Measurements from ENCODE around the gene OR14A16. TPM values are rescaled to one million over a fixed set of nuclear protein-coding genes. Genes with fewer than 3 reads are reported as not detected.

Gene OR14A16, protein sequence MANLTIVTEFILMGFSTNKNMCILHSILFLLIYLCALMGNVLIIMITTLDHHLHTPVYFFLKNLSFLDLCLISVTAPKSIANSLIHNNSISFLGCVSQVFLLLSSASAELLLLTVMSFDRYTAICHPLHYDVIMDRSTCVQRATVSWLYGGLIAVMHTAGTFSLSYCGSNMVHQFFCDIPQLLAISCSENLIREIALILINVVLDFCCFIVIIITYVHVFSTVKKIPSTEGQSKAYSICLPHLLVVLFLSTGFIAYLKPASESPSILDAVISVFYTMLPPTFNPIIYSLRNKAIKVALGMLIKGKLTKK
- total RNA-seq (2022) (not detected in 2 replicates), Bru-seq, nascent RNA (not detected), BruChase-seq, experiment 1, labeled RNA remaining after a 2-hour chase (not detected), BruChase-seq, experiment 2, labeled RNA remaining after a 6-hour chase (not detected)
- long read RNA-seq: 0 reads

DNA sequence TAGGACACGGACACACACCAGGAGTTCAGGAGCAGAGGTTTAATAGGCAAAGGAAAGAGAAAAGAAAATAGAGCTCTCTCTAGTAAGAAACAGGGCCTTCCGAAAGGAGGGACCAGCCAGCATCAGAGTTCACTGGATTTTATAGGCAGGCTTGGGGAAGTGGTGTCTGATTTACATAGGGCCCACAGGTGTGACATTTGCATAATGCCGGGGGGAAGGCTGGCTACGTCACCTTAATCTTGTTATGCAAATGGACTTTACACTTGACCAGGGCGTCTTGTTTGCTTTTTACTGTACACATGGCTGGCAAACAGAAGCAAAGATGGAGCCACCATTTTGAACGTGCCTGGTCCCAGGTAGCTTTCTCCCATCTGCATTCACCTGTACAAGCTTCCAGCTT, at the start of gene OR14A16:
OR14A16 (minus strand) TSS at position 97 of the 400 bp plus-strand sequence. CDS start 8,390 bp downstream, outside the sequence.
- no peaks in the 10 kb centered on the region for H3K27me3 ChIP-seq (replicated peaks; ENCODE audit: control insufficient read depth, insufficient read depth, low read length)
- BruUV-seq (replicated peaks): no TSS peak
- no peak within 1 kb of the TSS for H3K4me3 Mint-ChIP-seq (ENCODE audit: unreplicated experiment)
- H3K4me1 Mint-ChIP-seq (ENCODE audit: low read depth, unreplicated experiment): no peaks in the 10 kb centered on the region
- ChIA-PET CTCF (no interaction called here), POLR2A (no interaction called here)
- H3K27me3 Mint-ChIP-seq (ENCODE audit: insufficient read depth, unreplicated experiment): no peaks in the 10 kb centered on the region
- no peaks in the 10 kb centered on the region for H3K9me3 Mint-ChIP-seq (ENCODE audit: unreplicated experiment)
- no peaks in the 10 kb centered on the region for H3K36me3 Mint-ChIP-seq (ENCODE audit: insufficient read depth, unreplicated experiment)
- TF ChIP-seq, protein P1, sequence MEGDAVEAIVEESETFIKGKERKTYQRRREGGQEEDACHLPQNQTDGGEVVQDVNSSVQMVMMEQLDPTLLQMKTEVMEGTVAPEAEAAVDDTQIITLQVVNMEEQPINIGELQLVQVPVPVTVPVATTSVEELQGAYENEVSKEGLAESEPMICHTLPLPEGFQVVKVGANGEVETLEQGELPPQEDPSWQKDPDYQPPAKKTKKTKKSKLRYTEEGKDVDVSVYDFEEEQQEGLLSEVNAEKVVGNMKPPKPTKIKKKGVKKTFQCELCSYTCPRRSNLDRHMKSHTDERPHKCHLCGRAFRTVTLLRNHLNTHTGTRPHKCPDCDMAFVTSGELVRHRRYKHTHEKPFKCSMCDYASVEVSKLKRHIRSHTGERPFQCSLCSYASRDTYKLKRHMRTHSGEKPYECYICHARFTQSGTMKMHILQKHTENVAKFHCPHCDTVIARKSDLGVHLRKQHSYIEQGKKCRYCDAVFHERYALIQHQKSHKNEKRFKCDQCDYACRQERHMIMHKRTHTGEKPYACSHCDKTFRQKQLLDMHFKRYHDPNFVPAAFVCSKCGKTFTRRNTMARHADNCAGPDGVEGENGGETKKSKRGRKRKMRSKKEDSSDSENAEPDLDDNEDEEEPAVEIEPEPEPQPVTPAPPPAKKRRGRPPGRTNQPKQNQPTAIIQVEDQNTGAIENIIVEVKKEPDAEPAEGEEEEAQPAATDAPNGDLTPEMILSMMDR (IDR thresholded peaks at IDR 0.05; ENCODE audit: insufficient read depth in 1 of 2, low read depth in 1 of 2, low read length in 1 of 2, severe bottlenecking in 1 of 2, unreplicated experiment in 1 of 2): no peak
- DNase-seq: no peak
- intact Hi-C loops (cut with micrococcal nuclease; ENCODE audit: unreplicated experiment): no loop called here
- no peaks in the 10 kb centered on the region for H3K9me3 ChIP-seq
- no peak within 1 kb of the TSS for H3K27ac Mint-ChIP-seq (ENCODE audit: unreplicated experiment)
- no peak within 1 kb of the TSS for H3K4me3 ChIP-seq (ENCODE audit: low read depth, low read length)
- no peaks in the 10 kb centered on the region for H3K36me3 ChIP-seq (ENCODE audit: control insufficient read depth, insufficient read depth, low read length)
- no peaks in the 10 kb centered on the region for H3K4me1 ChIP-seq

DNA sequence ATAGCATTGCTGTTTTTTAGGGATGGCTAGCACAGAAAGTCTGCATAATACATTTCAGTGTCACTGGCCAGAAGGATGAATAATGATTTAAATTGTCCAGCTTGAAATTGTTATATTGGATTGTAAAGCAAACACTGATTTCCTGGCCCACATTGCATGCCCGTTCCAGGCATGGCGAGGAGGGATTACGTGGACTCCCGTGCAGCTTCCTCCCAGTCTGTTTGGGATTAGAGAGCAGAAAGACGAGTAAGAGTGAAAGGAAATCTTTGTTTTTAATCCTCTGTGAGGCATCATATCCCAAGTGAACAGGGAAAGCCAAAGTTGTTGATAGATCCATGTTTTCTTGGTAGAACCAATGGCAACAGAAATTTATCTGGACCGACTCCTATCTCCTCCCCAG, 41.5 kb upstream of the OR14A16 start:
- ChIA-PET CTCF (no interaction called here), POLR2A (no interaction called here)
- no peaks in the 10 kb centered on the region for H3K36me3 ChIP-seq (ENCODE audit: control insufficient read depth, insufficient read depth, low read length)
- Mint-ChIP-seq H3K36me3 (ENCODE audit: insufficient read depth, unreplicated experiment) (no peaks in the 10 kb centered on the region), H3K27ac (ENCODE audit: unreplicated experiment) (no peak overlapping the region), H3K27me3 (ENCODE audit: insufficient read depth, unreplicated experiment) (peaks cover 6% of the 10 kb centered on the region), H3K9me3 (ENCODE audit: unreplicated experiment) (peaks cover 9% of the 10 kb centered on the region), H3K4me3 (ENCODE audit: unreplicated experiment) (no peak overlapping the region), H3K4me1 (ENCODE audit: low read depth, unreplicated experiment) (no peaks in the 10 kb centered on the region)
- TF ChIP-seq, protein P1 (IDR thresholded peaks at IDR 0.05; ENCODE audit: insufficient read depth in 1 of 2, low read depth in 1 of 2, low read length in 1 of 2, severe bottlenecking in 1 of 2, unreplicated experiment in 1 of 2): no peak
- H3K9me3 ChIP-seq: no peaks in the 10 kb centered on the region
- H3K4me1 ChIP-seq: no peaks in the 10 kb centered on the region
- no peak for DNase-seq
- BruUV-seq (replicated peaks): no TSS peak
- intact Hi-C loops (cut with micrococcal nuclease; ENCODE audit: unreplicated experiment): no loop called here
- no peak overlapping the region for H3K4me3 ChIP-seq (ENCODE audit: low read depth, low read length)
- no peaks in the 10 kb centered on the region for H3K27me3 ChIP-seq (replicated peaks; ENCODE audit: control insufficient read depth, insufficient read depth, low read length)

DNA sequence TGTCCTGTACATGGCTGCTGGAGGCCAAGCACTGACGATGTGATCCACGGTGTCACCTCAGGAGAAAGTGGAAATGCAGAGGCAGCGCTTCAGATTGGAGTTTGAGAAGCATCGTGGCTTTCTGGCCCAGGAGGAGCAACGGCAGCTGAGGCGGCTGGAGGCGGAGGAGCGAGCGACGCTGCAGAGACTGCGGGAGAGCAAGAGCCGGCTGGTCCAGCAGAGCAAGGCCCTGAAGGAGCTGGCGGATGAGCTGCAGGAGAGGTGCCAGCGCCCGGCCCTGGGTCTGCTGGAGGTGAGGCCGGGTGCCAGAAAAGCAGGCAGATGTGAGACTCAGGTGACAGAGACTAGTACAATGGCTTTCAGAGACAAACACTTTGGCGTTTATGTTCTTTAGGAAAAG, 40.7 kb upstream of the OR14A16 start:
- TF ChIP-seq, protein P1 (IDR thresholded peaks at IDR 0.05; ENCODE audit: insufficient read depth in 1 of 2, low read depth in 1 of 2, low read length in 1 of 2, severe bottlenecking in 1 of 2, unreplicated experiment in 1 of 2): no peak
- peaks cover 6% of the 10 kb centered on the region for H3K27me3 Mint-ChIP-seq (ENCODE audit: insufficient read depth, unreplicated experiment)
- no peak overlapping the region for H3K4me3 Mint-ChIP-seq (ENCODE audit: unreplicated experiment)
- ChIA-PET POLR2A (no interaction called here), CTCF (no interaction called here)
- Histone ChIP-seq H3K27me3 (replicated peaks; ENCODE audit: control insufficient read depth, insufficient read depth, low read length) (no peaks in the 10 kb centered on the region), H3K36me3 (ENCODE audit: control insufficient read depth, insufficient read depth, low read length) (no peaks in the 10 kb centered on the region), H3K4me3 (ENCODE audit: low read depth, low read length) (no peak overlapping the region), H3K4me1 (no peaks in the 10 kb centered on the region), H3K9me3 (no peaks in the 10 kb centered on the region)
- intact Hi-C loops (cut with micrococcal nuclease; ENCODE audit: unreplicated experiment): no loop called here
- H3K36me3 Mint-ChIP-seq (ENCODE audit: insufficient read depth, unreplicated experiment): no peaks in the 10 kb centered on the region
- no peak overlapping the region for H3K27ac Mint-ChIP-seq (ENCODE audit: unreplicated experiment)
- no peaks in the 10 kb centered on the region for H3K4me1 Mint-ChIP-seq (ENCODE audit: low read depth, unreplicated experiment)
- no peak for DNase-seq
- peaks cover 4% of the 10 kb centered on the region for H3K9me3 Mint-ChIP-seq (ENCODE audit: unreplicated experiment)
- BruUV-seq (replicated peaks): no TSS peak

All from Caco-2 (cell line).